Esophagus muscularis mucosa (tissue), 4 donors: Measurements from ENCODE around the gene ZBTB16. TPM values are rescaled to one million over a fixed set of nuclear protein-coding genes. Genes with fewer than 3 reads are reported as not detected.
A peak's percentile ranks its signal among the peaks of the same experiment; 100 is the strongest.

Experiments used
- DNase-seq: peaks from one replicate; pipeline ENCODE4 v3.0.0-alpha.2; 2017; ENCODE audit errors: extremely low spot score
- H3K27ac ChIP-seq, 4 donors: fragments of 200-600 bp; sonication (generic); replicated peaks in 1 of 4; 1 replicate in 3 of 4; 2 replicates in 1 of 4; pipeline ENCODE4 v1.5.1; 2016 to 2019; ENCODE audit warnings: mild to moderate bottlenecking in 1 of 4
- H3K27me3 ChIP-seq, 4 donors: fragments of 200-600 bp; sonication (generic); one replicate each; pipeline versions ENCODE4 v1.5.1 to v1.6.0; 2016 to 2019
- H3K36me3 ChIP-seq, 4 donors: fragments of 200-600 bp; sonication (generic); one replicate each; pipeline ENCODE4 v1.5.1; 2016 to 2019
- H3K4me1 ChIP-seq, 4 donors: fragments of 200-600 bp; sonication (generic); one replicate each; pipeline ENCODE4 v1.5.1; 2016 to 2019
- H3K4me3 ChIP-seq, 4 donors: fragments of 200-600 bp; sonication (generic); 1 replicate in 2 of 4; 2 replicates in 2 of 4; pipeline ENCODE4 v1.5.1; 2016 to 2019; ENCODE audit warnings: mild to moderate bottlenecking in 4 of 4, moderate library complexity in 1 of 4
- H3K9me3 ChIP-seq, 4 donors: fragments of 200-600 bp; sonication (generic); 1 replicate in 3 of 4; 2 replicates in 1 of 4; pipeline ENCODE4 v1.5.1; 2016 to 2019
- CTCF ChIP-seq, 3 experiments: fragments of 200-600 bp in 2 of 3; fragments of 450-650 bp in 1 of 3; sonication (generic) in 2 of 3; IDR thresholded peaks; one replicate each; pipeline ENCODE4 v1.5.1; 2017 to 2019; ENCODE audit warnings: antibody characterized with exemption in 3 of 3, mild to moderate bottlenecking in 2 of 3, moderate library complexity in 1 of 3
- EP300 ChIP-seq: sonication (generic); formaldehyde crosslinking; IDR thresholded peaks from one replicate; pipeline ENCODE4 v1.6.1; 2017; ENCODE audit warnings: antibody characterized with exemption
- POLR2A ChIP-seq: fragments of 450-650 bp; IDR thresholded peaks from one replicate; pipeline ENCODE4 v1.6.1; 2017; ENCODE audit warnings: antibody characterized with exemption, moderate library complexity, mild to moderate bottlenecking, low read depth
- POLR2AphosphoS5 ChIP-seq, 2 donors: sonication (generic); formaldehyde crosslinking; IDR thresholded peaks; one replicate each; pipeline ENCODE4 v1.6.1; 2017; ENCODE audit warnings: antibody characterized with exemption in 2 of 2
- WGBS: methylation state at CpG from one replicate; pipeline ENCODE4 v1.1.5; 2018; 5-methylcytosine and 5-hydroxymethylcytosine counted together
- intact Hi-C: fragments of 100-400 bp; cut with DNase I; formaldehyde crosslinking; loops from one replicate; pipeline ENCODE4 v1.15.1; 2023
- total RNA-seq, 4 donors: library from RNA; depleted of rRNA; stranded (reverse); fragments of >200 nt; gene quantifications; one replicate each; pipeline versions ENCODE4 v1.1.0 to v1.2.1, GENCODE V29; 2016

Gene ZBTB16
- total RNA-seq, 4 donors from 2014 or later: 175 to 319 (median 222) TPM

DNA sequence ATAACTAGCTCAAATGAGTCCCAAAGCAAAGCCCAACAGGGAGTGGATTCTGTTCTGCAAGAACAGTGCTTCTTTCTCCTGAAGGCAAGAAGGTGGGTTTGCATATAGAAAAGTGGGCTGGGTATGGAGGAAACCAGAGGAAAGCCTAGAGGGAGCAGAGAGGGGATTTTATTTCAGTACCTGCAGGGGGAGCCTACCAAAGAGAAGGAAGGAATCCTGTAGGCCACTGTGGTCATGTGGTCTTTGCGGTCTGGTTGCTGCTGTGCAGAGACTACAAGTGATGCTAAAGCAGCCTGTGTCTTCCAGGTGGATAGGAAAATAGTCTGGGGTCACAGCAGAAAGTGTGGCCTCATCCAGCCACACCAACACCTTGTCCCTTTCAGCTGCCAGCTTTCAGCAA is 33.2 kb upstream of the ZBTB16 start:
- Histone ChIP-seq H3K36me3 (no peaks in the 10 kb centered on the region), H3K9me3 (no peaks in the 10 kb centered on the region), H3K27me3 (peaks cover 0 to 33% (median 0%) of the 10 kb centered on the region in 4 donors), H3K4me1 (peaks cover 0 to 9% (median 6%) of the 10 kb centered on the region in 4 donors), H3K27ac (no peak overlapping the region), H3K4me3 (no peak overlapping the region)
- intact Hi-C loops: no loop called here
- no peak for DNase-seq
- no peak for TF ChIP-seq CTCF (IDR thresholded peaks at IDR 0.05)
- TF ChIP-seq POLR2AphosphoS5 (IDR thresholded peaks at IDR 0.05): no peak
- no peak for TF ChIP-seq POLR2A
- no peak for TF ChIP-seq EP300
- 25% methylated on average over 1 of the region's 1 CpG for WGBS

GRCh38 chr11:114027391-114027790 is 32.1 kb upstream of the ZBTB16 start:
- no peaks in the 10 kb centered on the region for H3K36me3 ChIP-seq
- H3K4me3 ChIP-seq: no peak overlapping the region
- peaks cover 0 to 38% (median 0%) of the 10 kb centered on the region in 4 donors for H3K27me3 ChIP-seq
- peaks cover 0 to 9% (median 6%) of the 10 kb centered on the region in 4 donors for H3K4me1 ChIP-seq
- intact Hi-C loops: no loop called here
- H3K27ac ChIP-seq: no peak overlapping the region
- no peak for TF ChIP-seq POLR2AphosphoS5 (IDR thresholded peaks at IDR 0.05)
- no peaks in the 10 kb centered on the region for H3K9me3 ChIP-seq
- no peak for DNase-seq
- 81% methylated on average over 8 of the region's 11 CpGs for WGBS

DNA sequence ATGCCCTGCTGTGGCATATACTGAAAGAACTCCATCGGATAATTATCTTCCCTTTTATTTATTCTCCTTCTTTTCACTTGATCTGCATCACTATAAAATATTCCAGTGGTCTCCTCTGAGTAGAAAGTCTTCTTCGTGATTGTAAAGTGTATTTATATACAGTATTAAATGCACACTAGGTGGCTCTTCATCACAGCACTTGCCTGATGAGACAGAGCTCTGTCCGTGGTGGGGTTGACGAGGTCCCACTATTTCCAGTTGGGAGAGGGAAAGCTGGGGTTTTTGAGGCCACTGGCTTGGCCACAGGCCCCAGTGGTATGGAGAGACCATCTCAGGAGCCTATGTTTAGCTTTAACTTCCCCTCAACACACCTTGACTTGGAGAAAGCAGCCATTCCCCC is 31.6 kb upstream of the ZBTB16 start:
- no peaks in the 10 kb centered on the region for H3K36me3 ChIP-seq
- H3K4me1 ChIP-seq: peaks cover 0 to 9% (median 6%) of the 10 kb centered on the region in 4 donors
- no peaks in the 10 kb centered on the region for H3K9me3 ChIP-seq
- H3K27ac ChIP-seq: no peak overlapping the region
- no peak overlapping the region for H3K4me3 ChIP-seq
- intact Hi-C loops: no loop called here
- DNase-seq: no peak
- WGBS: 55% methylated on average over 4 of the region's 4 CpGs
- peaks cover 0 to 38% (median 0%) of the 10 kb centered on the region in 4 donors for H3K27me3 ChIP-seq
- TF ChIP-seq POLR2AphosphoS5 (IDR thresholded peaks at IDR 0.05) (no peak), CTCF (IDR thresholded peaks at IDR 0.05) (peak in 1 of 3 experiments; percentile 3), POLR2A (no peak)

DNA sequence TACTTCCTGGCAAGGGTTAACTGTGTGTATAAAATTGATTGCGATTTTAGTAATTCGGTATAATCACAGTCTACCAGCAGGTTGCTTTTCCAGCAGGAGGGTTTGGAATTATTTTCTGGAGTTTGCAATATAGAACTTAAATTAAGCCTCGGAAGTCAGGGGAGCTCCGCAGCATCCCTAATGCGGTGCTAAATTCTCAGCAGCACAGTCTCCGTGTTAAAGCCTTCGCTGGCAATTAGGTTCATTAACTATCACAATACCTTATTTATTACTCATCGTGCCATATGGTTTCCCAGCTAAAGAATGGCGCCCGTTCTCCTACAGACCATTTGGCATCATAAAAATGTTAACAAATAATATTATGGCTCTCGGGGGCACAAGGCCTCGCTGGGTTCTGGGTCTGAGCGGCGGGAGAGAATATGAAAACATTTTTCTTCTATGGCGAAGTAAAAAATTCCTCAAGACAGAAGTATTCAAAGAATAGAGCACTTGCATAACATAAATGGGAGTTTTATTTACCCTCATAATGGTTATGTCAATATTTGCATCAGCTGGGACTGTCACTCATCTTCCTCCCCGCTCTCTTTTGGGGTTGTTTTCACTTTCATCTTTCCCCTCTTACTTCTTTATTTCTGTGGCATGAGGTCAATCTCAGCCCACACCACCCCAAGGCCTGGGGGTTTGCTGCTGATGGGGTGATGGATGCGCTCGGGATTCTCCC is 28.1 kb upstream of the ZBTB16 start:
- WGBS: 87% methylated on average over 18 of the region's 18 CpGs
- no peaks in the 10 kb centered on the region for H3K36me3 ChIP-seq
- DNase-seq: no peak
- no peak overlapping the region for H3K27ac ChIP-seq
- no peak for TF ChIP-seq POLR2A
- TF ChIP-seq EP300: no peak
- TF ChIP-seq POLR2AphosphoS5 (IDR thresholded peaks at IDR 0.05): no peak
- TF ChIP-seq CTCF (IDR thresholded peaks at IDR 0.05): no peak
- H3K9me3 ChIP-seq: no peaks in the 10 kb centered on the region
- H3K4me3 ChIP-seq: no peak overlapping the region
- intact Hi-C loops: loop anchor here (10.0 kb wide), 1 partner anchor 137 kb away; no protein-coding TSS in a partner anchor
- peaks cover 0 to 44% (median 0%) of the 10 kb centered on the region in 4 donors for H3K27me3 ChIP-seq
- peaks cover 2 to 11% (median 9%) of the 10 kb centered on the region in 4 donors for H3K4me1 ChIP-seq

DNA sequence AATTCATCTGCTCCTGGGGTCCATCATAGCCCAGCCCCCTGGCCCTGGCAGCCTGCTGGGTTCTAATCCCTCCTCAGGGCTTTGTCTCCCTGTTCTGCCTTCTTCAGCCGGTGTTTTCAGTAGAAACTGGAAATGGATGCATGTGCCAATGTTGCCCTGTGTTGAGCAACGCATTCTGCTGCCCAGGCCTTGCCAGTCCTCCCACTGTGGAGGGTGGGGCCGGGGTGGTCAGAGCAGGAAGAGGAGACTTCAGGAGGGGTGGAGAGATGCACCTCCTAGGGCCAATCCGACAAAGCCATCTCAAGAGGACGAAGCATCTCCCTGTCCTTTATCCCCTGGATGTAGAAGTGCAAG is 27.6 kb upstream of the ZBTB16 start:
- Histone ChIP-seq H3K27ac (no peak overlapping the region), H3K27me3 (peaks cover 0 to 42% (median 0%) of the 10 kb centered on the region in 4 donors), H3K36me3 (no peaks in the 10 kb centered on the region), H3K4me1 (peaks cover 7 to 16% (median 14%) of the 10 kb centered on the region in 4 donors), H3K4me3 (no peak overlapping the region), H3K9me3 (no peaks in the 10 kb centered on the region)
- TF ChIP-seq EP300: no peak
- TF ChIP-seq CTCF (IDR thresholded peaks at IDR 0.05): no peak
- no peak for TF ChIP-seq POLR2A
- TF ChIP-seq POLR2AphosphoS5 (IDR thresholded peaks at IDR 0.05): no peak
- 75% methylated on average over 5 of the region's 5 CpGs for WGBS
- DNase-seq: no peak
- intact Hi-C loops: loop anchor here (10.0 kb wide), 1 partner anchor 137 kb away; no protein-coding TSS in a partner anchor
